HepG2 (cell line): ENCODE data around the gene FAM124A. TPM values are rescaled to one million over a fixed set of nuclear protein-coding genes. Genes with fewer than 3 reads are reported as not detected.

ENCODE experiments used
- ATAC-seq: fragments of 200-7000 bp; cut with Tn5 transposase; 3 replicates; pipeline ENCODE4 v1.9.1; 2020; ENCODE audit warnings: mild to moderate bottlenecking, moderate library complexity
- BruUV-seq: library from RNA; stranded (reverse); fragments of 400-500 nt; replicated peaks from 2 replicates; lab custom pipeline; 2021; lab: Mats Ljungman, UMichigan
- CTCF ChIA-PET: fragments of 300-600 bp; formaldehyde crosslinking; extraction: SDS; loops from one replicate; lab custom pipeline; 2021; ENCODE audit warnings: low total read pairs, inconsistent platforms, low intra/inter-chr PET ratio; lab: Yijun Ruan, JAX
- POLR2A ChIA-PET: fragments of 350-600 bp; sonication (Branson Sonifier 250); formaldehyde crosslinking; loops from one replicate; lab custom pipeline; 2020; ENCODE audit warnings: antibody characterized with exemption, inconsistent platforms; lab: Yijun Ruan, JAX
- DNase-seq: peaks from one replicate; pipeline ENCODE4 v3.0.0-alpha.2; 2015; ENCODE audit warnings: low spot score
- FAIRE-seq: peaks from 3 replicates; lab custom pipeline; 2011; peaks lifted over from hg19 to GRCh38; lab: Jason Lieb, UNC
- H2AFZ ChIP-seq: one replicate; pipeline ENCODE4 v1.6.1; 2011; ENCODE audit warnings: low read length, inconsistent platforms
- H3K27ac ChIP-seq: fragments of 300-600 bp; 3 replicates; pipeline ENCODE4 v1.8.0; 2011; ENCODE audit warnings: mixed run types, mild to moderate bottlenecking, mixed read lengths, low read length, inconsistent platforms; ENCODE audit not compliant: insufficient read depth; ENCODE audit errors: extremely low read length
- H3K27me3 ChIP-seq, 2 experiments: fragments of 200-600 bp in 1 of 2; 2 replicates in 1 of 2; 3 replicates in 1 of 2; pipeline versions ENCODE4 v1.6.0 to v1.8.0; 2011; ENCODE audit warnings: low read length in 2 of 2, mild to moderate bottlenecking in 2 of 2, moderate library complexity in 2 of 2, inconsistent platforms in 1 of 2; ENCODE audit not compliant: insufficient read depth in 2 of 2, control insufficient read depth in 1 of 2
- H3K36me3 ChIP-seq, 2 experiments: fragments of 200-600 bp in 1 of 2; replicated peaks in 1 of 2; 2 replicates in 1 of 2; 3 replicates in 1 of 2; pipeline versions ENCODE4 v1.5.1 to v1.8.0; 2011; ENCODE audit warnings: low read length in 2 of 2, inconsistent platforms in 1 of 2; ENCODE audit not compliant: insufficient read depth in 2 of 2, control insufficient read depth in 1 of 2
- H3K4me1 ChIP-seq: 2 replicates; pipeline ENCODE4 v1.5.1; 2012; ENCODE audit warnings: low read length, inconsistent platforms; ENCODE audit not compliant: insufficient read depth
- H3K4me2 ChIP-seq: 2 replicates; pipeline ENCODE4 v1.6.0; 2011; ENCODE audit warnings: low read depth, low read length, inconsistent platforms
- H3K4me3 ChIP-seq, 3 experiments: fragments of 200-600 bp in 1 of 3; sonication (generic), shearing (Covaris generic) in 1 of 3; replicated peaks in 1 of 3; 2 replicates each; pipeline ENCODE4 v1.5.1; 2011 to 2016; ENCODE audit warnings: low read length in 3 of 3, inconsistent platforms in 2 of 3, low read depth in 2 of 3, mild to moderate bottlenecking in 2 of 3, control low read depth in 1 of 3, mixed read lengths in 1 of 3; ENCODE audit not compliant: insufficient read depth in 1 of 3
- H3K79me2 ChIP-seq: one replicate; pipeline ENCODE4 v1.6.1; 2011; ENCODE audit warnings: low read length, inconsistent platforms; ENCODE audit not compliant: insufficient read depth
- H3K9ac ChIP-seq: 2 replicates; pipeline ENCODE4 v1.6.0; 2011; ENCODE audit warnings: mild to moderate bottlenecking, low read depth, low read length, inconsistent platforms; ENCODE audit not compliant: insufficient read depth
- H3K9me3 ChIP-seq: 2 replicates; pipeline ENCODE4 v1.5.1; 2012; ENCODE audit warnings: mild to moderate bottlenecking, low read length
- H4K20me1 ChIP-seq: 2 replicates; pipeline ENCODE4 v1.6.0; 2011; ENCODE audit warnings: inconsistent platforms, mild to moderate bottlenecking, low read length, moderate library complexity; ENCODE audit not compliant: insufficient read depth
- EEA1 ChIP-seq: sonication (generic); formaldehyde crosslinking; IDR thresholded peaks from 2 replicates; pipeline ENCODE4 v1.5.1; 2020; ENCODE audit warnings: mild to moderate bottlenecking, missing genetic modification reagents, borderline replicate concordance
- GTF2F1 ChIP-seq: fragments of 150-350 bp; IDR thresholded peaks from 2 replicates; pipeline ENCODE4 v1.6.1; 2014; ENCODE audit warnings: low read length
- MBD4 ChIP-seq: IDR thresholded peaks from 2 replicates; pipeline ENCODE4 v1.6.1; 2012; ENCODE audit warnings: low read length, inconsistent platforms, borderline replicate concordance
- MYNN ChIP-seq: sonication (generic); formaldehyde crosslinking; IDR thresholded peaks from 2 replicates; pipeline ENCODE4 v1.4.0; 2020; ENCODE audit warnings: mild to moderate bottlenecking, low read depth, missing genetic modification reagents
- NR2C2 ChIP-seq: sonication (generic); formaldehyde crosslinking; IDR thresholded peaks from 2 replicates; pipeline ENCODE4 v1.4.0; 2020; ENCODE audit warnings: missing genetic modification reagents, mild to moderate bottlenecking, moderate library complexity, borderline replicate concordance
- NRL ChIP-seq: sonication (generic); formaldehyde crosslinking; IDR thresholded peaks from 2 replicates; pipeline ENCODE4 v1.5.0; 2020; ENCODE audit warnings: missing genetic modification reagents, mild to moderate bottlenecking, moderate library complexity, borderline replicate concordance
- SNAPC2 ChIP-seq: sonication (generic); formaldehyde crosslinking; IDR thresholded peaks from 2 replicates; pipeline ENCODE4 v1.8.1; 2022; ENCODE audit warnings: mild to moderate bottlenecking, missing genetic modification reagents
- ZNF704 ChIP-seq: sonication (generic); formaldehyde crosslinking; IDR thresholded peaks from 2 replicates; pipeline ENCODE4 v1.8.1; 2023; ENCODE audit warnings: mild to moderate bottlenecking, inconsistent platforms, moderate library complexity, missing genetic modification reagents, borderline replicate concordance
- WGBS: methylation state at CpG from one replicate; pipeline ENCODE4 v1.1.6; 2017; ENCODE audit warnings: low lambda C conversion rate; 5-methylcytosine and 5-hydroxymethylcytosine counted together
- in situ Hi-C: cut with HindIII; loops from 2 replicates; pipeline ENCODE4 v1.10.0; 2017; ENCODE audit warnings: low pct_unique_long_range_greater_than_20kb; ENCODE audit not compliant: extremely low pct_ligation_motif_present
- intact Hi-C: fragments of 100-400 bp; cut with micrococcal nuclease; formaldehyde crosslinking; loops from one replicate; pipeline ENCODE4 v1.10.0; 2022; ENCODE audit not compliant: unreplicated experiment
- polyA plus RNA-seq, 8 experiments: library from polyadenylated mRNA; depleted of rRNA in 3 of 8; stranded (reverse) in 7 of 8; unstranded in 1 of 8; fragments of >200 nt; fragmentation: Illumina TruSeq in 4 of 8; extraction: Trizol in 4 of 8; gene quantifications; 2 replicates each; pipeline versions ENCODE4 v1.2.1 to v1.2.3, GENCODE V29; 2011 to 2016; ENCODE audit warnings: low read depth in 4 of 8, missing spikeins in 1 of 8, mixed read lengths in 1 of 8; ENCODE audit not compliant: insufficient read depth in 1 of 8
- total RNA-seq, 5 experiments: library from RNA; depleted of rRNA; stranded (reverse); fragments of >200 nt; fragmentation: Illumina TruSeq; extraction: Trizol; gene quantifications; 2 replicates each; pipeline ENCODE4 v1.2.3, GENCODE V29; 2016; ENCODE audit warnings: low read depth in 1 of 5
- TF ChIP-seq, protein P1 (sequence below): sonication (generic); formaldehyde crosslinking; IDR thresholded peaks from 2 replicates; pipeline ENCODE4 v1.4.0; 2020; ENCODE audit warnings: missing genetic modification reagents, low read depth, mild to moderate bottlenecking, borderline replicate concordance
- TF ChIP-seq, protein P2 (sequence below): sonication (generic); formaldehyde crosslinking; IDR thresholded peaks from 2 replicates; pipeline ENCODE4 v1.4.0; 2020; ENCODE audit warnings: missing genetic modification reagents
- TF ChIP-seq, protein P3 (sequence below): sonication (generic); formaldehyde crosslinking; IDR thresholded peaks from 2 replicates; pipeline ENCODE4 v1.5.0; 2020; ENCODE audit warnings: mild to moderate bottlenecking, low read depth, missing genetic modification reagents, borderline replicate concordance

FAM124A gene
- total and polyA plus RNA-seq, 2 of the 13 experiments (the other 11 are each of a cell fraction or from before 2014, with no cell fraction given), result not detected

- Histone ChIP-seq H3K79me2 (no peaks in the 10 kb centered on the region), H3K27me3 (peaks cover 0 to 34% of the 10 kb centered on the region in 2 experiments; a peak in 3 of 5 replicates), H3K4me3 (no peak overlapping the region), H3K9me3 (no peaks in the 10 kb centered on the region), H4K20me1 (no peaks in the 10 kb centered on the region), H2AFZ (no peak overlapping the region), H3K9ac (no peak overlapping the region), H3K4me1 (no peaks in the 10 kb centered on the region), H3K4me2 (no peak overlapping the region), H3K36me3 (no peaks in the 10 kb centered on the region), H3K27ac (no peak overlapping the region)
- in situ Hi-C loops, result no loop called here
- TF ChIP-seq, protein P1, sequence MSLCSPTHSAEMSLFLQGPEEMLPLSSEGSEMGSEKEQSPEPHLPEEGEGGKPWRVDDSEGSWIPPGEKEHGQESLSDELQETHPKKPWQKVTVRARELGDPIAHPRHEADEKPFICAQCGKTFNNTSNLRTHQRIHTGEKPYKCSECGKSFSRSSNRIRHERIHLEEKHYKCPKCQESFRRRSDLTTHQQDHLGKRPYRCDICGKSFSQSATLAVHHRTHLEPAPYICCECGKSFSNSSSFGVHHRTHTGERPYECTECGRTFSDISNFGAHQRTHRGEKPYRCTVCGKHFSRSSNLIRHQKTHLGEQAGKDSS (CRISPR knock-in tag), result no peak
- TF ChIP-seq, protein P2, sequence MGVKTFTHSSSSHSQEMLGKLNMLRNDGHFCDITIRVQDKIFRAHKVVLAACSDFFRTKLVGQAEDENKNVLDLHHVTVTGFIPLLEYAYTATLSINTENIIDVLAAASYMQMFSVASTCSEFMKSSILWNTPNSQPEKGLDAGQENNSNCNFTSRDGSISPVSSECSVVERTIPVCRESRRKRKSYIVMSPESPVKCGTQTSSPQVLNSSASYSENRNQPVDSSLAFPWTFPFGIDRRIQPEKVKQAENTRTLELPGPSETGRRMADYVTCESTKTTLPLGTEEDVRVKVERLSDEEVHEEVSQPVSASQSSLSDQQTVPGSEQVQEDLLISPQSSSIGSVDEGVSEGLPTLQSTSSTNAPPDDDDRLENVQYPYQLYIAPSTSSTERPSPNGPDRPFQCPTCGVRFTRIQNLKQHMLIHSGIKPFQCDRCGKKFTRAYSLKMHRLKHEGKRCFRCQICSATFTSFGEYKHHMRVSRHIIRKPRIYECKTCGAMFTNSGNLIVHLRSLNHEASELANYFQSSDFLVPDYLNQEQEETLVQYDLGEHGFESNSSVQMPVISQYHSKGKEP (CRISPR knock-in tag), result no peak
- TF ChIP-seq MBD4, result no peak
- no peak for TF ChIP-seq GTF2F1
- TF ChIP-seq SNAPC2, result no peak
- no peak for TF ChIP-seq MYNN (CRISPR knock-in tag)
- no peak for TF ChIP-seq EEA1 (CRISPR knock-in tag)
- TF ChIP-seq, protein P3, sequence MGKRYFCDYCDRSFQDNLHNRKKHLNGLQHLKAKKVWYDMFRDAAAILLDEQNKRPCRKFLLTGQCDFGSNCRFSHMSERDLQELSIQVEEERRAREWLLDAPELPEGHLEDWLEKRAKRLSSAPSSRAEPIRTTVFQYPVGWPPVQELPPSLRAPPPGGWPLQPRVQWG, result no peak
- TF ChIP-seq ZNF704, result no peak
- no peak for TF ChIP-seq NR2C2 (CRISPR knock-in tag)
- no peak for TF ChIP-seq NRL (CRISPR knock-in tag)
- no peak for DNase-seq
- WGBS, result 0% methylated on average over 4 of the region's 4 CpGs
- POLR2A ChIA-PET, result no interaction called here
- no TSS peak for BruUV-seq
- CTCF ChIA-PET, result no interaction called here
- no peak for FAIRE-seq
- intact Hi-C loops, result no loop called here
- ATAC-seq, result no peak
Observed at GRCh38 chr13:51235756-51236490, 13.7 kb downstream of the FAM124A start.
